Amniotic stem cell (primary cell): ENCODE measurements around the gene ITGA2.
A peak's percentile ranks its signal among the peaks of the same experiment; 100 is the strongest.

ENCODE experiments used
- DNase-seq: peaks from one replicate; lab custom pipeline; 2025; lab: John Stamatoyannopoulos, UW

The ITGA2 gene

GRCh38 chr5:53017794-53018391, 28.7 kb downstream of the ITGA2 start:
- DNase-seq, result no peak

GRCh38 chr5:53019320-53019719, 30.2 kb downstream of the ITGA2 start:
- peak; percentile 42 for DNase-seq

GRCh38 chr5:53022930-53023511, 33.9 kb downstream of the ITGA2 start:
- no peak for DNase-seq

GRCh38 chr5:53023969-53024368, 34.8 kb downstream of the ITGA2 start:
- DNase-seq, result peak; percentile 22

GRCh38 chr5:53024535-53024934, 35.4 kb downstream of the ITGA2 start:
- DNase-seq, result no peak

GRCh38 chr5:53025487-53025886, 36.3 kb downstream of the ITGA2 start:
- DNase-seq, result no peak

GRCh38 chr5:53027913-53028312, 38.8 kb downstream of the ITGA2 start:
- DNase-seq, result no peak

GRCh38 chr5:53029608-53030007, 40.5 kb downstream of the ITGA2 start:
- no peak for DNase-seq

- no peak for DNase-seq
Measured at GRCh38 chr5:53030893-53031292, 41.7 kb downstream of the ITGA2 start.

- peak; percentile 22 for DNase-seq
Measured at GRCh38 chr5:53031695-53032096, 42.5 kb downstream of the ITGA2 start.

GRCh38 chr5:53032188-53032587, 43.0 kb downstream of the ITGA2 start:
- no peak for DNase-seq

GRCh38 chr5:53034832-53035231, 45.7 kb downstream of the ITGA2 start:
- DNase-seq, result no peak

GRCh38 chr5:53035868-53036381, 46.8 kb downstream of the ITGA2 start:
- DNase-seq, result no peak

GRCh38 chr5:53037141-53037859, 48.1 kb downstream of the ITGA2 start:
- DNase-seq, result no peak

GRCh38 chr5:53038196-53038847, 49.2 kb downstream of the ITGA2 start:
- no peak for DNase-seq

GRCh38 chr5:53039855-53040254, 50.7 kb downstream of the ITGA2 start:
- no peak for DNase-seq

GRCh38 chr5:53041071-53041692, 52.0 kb downstream of the ITGA2 start:
- DNase-seq, result peak; percentile 35

GRCh38 chr5:53041740-53042139, 52.6 kb downstream of the ITGA2 start:
- no peak for DNase-seq

- no peak for DNase-seq
Measured at GRCh38 chr5:53045263-53045662, 56.1 kb downstream of the ITGA2 start.

- DNase-seq, result no peak
Measured at GRCh38 chr5:53048248-53048647, 59.1 kb downstream of the ITGA2 start.

GRCh38 chr5:53052499-53052898, 63.3 kb downstream of the ITGA2 start:
- DNase-seq, result no peak

GRCh38 chr5:53053364-53053763, 64.2 kb downstream of the ITGA2 start:
- DNase-seq, result no peak
